GM12892 (cell line): ENCODE data around the gene SLC48A1.

Experiments used
- DNase-seq: peaks from one replicate; pipeline ENCODE4 v3.0.0; 2011; ENCODE audit not compliant: insufficient read length
- FAIRE-seq: peaks from 2 replicates; lab custom pipeline; 2011; peaks lifted over from hg19 to GRCh38; lab: Jason Lieb, UNC
- POLR2A ChIP-seq: IDR thresholded peaks from 2 replicates; pipeline ENCODE4 v1.6.1; 2011; ENCODE audit warnings: low read depth, low read length, control low read depth
- POLR2AphosphoS5 ChIP-seq: IDR thresholded peaks from 2 replicates; pipeline ENCODE4 v1.6.1; 2011; ENCODE audit warnings: low read depth, low read length, control low read depth
- TAF1 ChIP-seq: IDR thresholded peaks from 2 replicates; pipeline ENCODE4 v1.6.1; 2011; ENCODE audit warnings: low read depth, mild to moderate bottlenecking, control low read depth, low read length, borderline replicate concordance

SLC48A1 gene

DNA sequence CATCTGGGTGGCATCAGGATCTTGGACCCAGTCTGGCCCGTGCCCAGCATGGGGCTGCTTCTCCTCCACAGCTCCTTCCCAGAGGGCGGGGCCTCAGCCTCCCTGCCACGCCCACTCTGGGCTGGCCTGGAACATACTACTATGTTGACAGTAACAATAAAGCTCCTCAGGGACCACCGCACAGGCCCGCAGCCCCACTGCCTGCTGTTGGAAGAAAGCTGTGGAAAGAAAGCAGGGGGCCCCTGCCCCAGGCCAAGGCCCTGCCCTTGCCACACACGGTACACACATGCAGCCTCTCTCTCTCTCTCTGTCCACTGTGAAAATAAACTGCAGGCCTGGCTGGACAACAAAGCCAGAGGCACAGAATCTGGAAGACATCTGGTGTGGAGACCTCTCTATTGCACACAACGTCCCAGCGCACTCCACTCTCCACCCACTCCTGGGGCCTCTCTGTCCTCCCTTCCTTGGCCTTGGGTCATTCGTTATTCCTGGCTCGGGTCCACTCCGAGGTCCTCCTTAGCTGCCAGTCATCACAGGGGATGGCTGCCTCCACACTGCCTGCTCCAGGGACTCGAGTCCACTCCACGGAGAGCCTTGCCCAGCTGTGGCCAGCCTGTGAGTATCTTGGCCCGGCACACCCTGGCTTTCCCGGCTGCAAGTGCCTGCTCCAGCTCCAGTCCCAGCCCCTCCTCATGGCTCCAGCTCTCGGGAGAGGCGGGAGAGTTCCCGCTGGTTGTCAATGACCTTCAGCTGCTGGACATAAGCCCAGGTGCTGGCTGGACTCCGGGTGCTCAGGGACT is 36.0 kb upstream of the SLC48A1 start:
- FAIRE-seq (no peak), DNase-seq (no peak)
- TF ChIP-seq POLR2AphosphoS5, result no peak

DNA sequence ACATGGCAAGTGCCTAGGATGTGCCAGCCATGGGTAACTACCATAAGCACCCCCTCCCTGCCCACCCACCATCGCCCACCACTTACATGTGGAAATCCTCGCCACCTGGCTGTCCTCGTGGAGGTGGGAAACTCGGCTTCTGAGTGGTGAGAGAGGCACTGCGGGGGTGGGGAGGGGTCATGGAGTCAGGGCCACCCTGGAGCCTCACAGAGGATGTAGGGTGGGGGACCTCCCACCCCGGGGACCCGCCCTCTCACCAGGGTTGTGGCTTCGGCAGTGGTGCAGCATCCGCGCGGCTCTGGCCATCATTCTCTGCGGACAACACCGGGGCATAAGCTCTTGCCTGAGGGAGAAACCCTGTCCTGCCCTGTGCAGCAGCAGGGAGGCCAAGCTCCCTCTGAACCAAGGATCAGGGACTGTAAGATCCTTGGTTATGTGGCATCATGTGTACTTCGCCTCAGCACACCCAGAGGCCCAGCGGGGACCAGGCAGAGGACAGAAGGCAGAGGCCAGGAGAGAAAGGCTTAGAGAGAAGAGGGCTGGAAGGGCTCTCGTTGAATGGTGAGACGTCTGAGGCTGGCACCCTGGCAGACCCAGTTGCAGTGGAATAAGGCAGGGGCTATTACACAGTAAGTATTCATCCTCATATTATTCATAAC is 35.0 kb upstream of the SLC48A1 start:
- FAIRE-seq, result no peak
- no peak for DNase-seq
- TF ChIP-seq POLR2AphosphoS5, result no peak

- FAIRE-seq (no peak), DNase-seq (no peak)
- TF ChIP-seq POLR2AphosphoS5 (no peak), POLR2A (no peak), TAF1 (no peak)
Observed at GRCh38 chr12:47739297-47739696, 33.7 kb upstream of the SLC48A1 start.

GRCh38 chr12:47739979-47740378 is 33.1 kb upstream of the SLC48A1 start:
- TF ChIP-seq POLR2AphosphoS5 (no peak), POLR2A (no peak; the same call in 1 of the 2 replicates), TAF1 (no peak)
- DNase-seq (peak; percentile 70), FAIRE-seq (peak; percentile 21)

GRCh38 chr12:47740606-47741339 is 32.3 kb upstream of the SLC48A1 start:
- no peak for TF ChIP-seq POLR2A
- no peak for TF ChIP-seq TAF1
- no peak for TF ChIP-seq POLR2AphosphoS5
- no peak for DNase-seq
- FAIRE-seq, result no peak

DNA sequence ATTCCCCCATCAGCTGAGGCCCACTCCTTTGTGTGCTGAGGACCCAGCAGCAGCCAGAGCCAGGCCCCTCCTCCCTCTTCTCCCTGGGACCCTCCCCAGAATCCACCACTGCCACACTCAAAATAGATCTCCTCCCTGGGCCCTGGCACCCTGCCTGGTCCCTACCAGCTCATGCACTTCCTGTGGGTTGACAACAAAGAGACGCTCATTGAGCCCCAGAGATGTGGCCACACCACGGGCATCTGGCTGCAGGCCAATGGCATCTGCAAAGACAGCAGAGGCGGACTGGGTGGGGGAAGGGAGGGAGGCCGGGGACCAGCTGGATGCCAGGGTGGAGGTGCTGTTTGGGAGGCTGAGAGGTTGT is 31.7 kb upstream of the SLC48A1 start:
- DNase-seq (no peak), FAIRE-seq (no peak)
- no peak for TF ChIP-seq POLR2AphosphoS5

DNA sequence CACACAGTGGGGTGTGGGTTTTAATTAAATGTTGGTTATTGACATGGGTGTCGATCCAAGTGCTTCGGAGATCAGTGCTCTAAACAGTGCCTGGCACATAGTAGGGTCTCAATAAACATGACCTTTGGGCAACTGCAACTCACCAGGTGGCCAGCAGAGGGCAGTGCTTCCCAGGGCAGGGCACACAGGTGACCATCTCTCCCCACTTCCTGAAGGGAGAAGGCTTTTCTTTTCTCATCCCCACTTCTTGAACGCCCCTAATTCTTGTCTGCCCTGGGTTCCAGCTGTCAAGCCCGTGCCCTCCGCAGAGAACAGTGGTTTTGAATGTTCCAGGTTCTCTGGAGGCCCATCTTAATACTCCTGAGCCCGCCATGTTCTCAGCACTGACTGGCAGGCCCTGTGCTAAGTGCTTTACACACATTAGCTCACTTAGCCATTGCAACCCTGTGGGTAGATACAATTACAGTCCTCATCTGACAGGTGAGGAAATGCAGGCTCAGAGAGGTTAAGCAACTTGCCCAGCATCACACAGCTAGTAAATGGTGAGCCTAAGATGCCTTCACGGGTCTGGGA is 30.7 kb upstream of the SLC48A1 start:
- DNase-seq, result no peak
- FAIRE-seq, result peak; percentile 94
- TF ChIP-seq TAF1 (no peak), POLR2AphosphoS5 (no peak), POLR2A (no peak)

GRCh38 chr12:47743311-47743860 is 29.7 kb upstream of the SLC48A1 start:
- DNase-seq (no peak), FAIRE-seq (no peak)
- no peak for TF ChIP-seq POLR2A
- no peak for TF ChIP-seq POLR2AphosphoS5
- TF ChIP-seq TAF1, result no peak

GRCh38 chr12:47744005-47744651 is 28.9 kb upstream of the SLC48A1 start:
- FAIRE-seq, result no peak
- no peak for TF ChIP-seq POLR2A
- TF ChIP-seq POLR2AphosphoS5, result no peak
- TF ChIP-seq TAF1, result no peak

DNA sequence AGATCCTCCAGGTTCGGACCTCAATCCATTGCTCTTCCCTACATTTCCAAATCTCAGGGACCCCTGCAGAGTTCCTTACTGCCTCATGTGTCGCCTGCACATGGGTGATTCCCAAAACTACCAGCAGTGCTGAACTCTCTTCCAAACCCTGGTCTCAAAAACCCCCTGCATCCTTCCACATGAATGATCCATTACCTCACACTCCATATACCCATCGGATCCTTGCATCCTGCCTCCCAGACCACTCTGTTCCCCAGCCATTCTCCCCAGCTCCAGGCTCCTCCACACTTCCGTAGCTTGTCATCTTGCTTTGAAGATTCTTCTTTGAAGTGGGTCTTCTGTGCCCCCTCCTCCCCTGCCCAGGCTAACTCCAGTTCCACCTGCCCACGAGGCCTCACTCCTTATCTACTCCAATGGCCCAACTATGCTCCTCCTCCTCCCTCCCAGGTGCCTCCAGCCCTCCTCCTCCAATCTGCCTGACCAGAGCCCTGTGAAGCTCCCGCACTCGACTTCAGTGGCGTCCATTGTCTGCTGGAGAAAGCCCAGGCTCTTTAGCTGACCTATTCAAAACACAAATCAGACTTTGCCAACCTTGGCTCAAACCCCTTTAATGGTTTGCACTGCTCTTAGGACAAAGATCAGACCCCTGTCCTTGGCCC is 28.1 kb upstream of the SLC48A1 start:
- FAIRE-seq (no peak), DNase-seq (no peak)
- TF ChIP-seq TAF1, result no peak
- TF ChIP-seq POLR2AphosphoS5, result no peak
- TF ChIP-seq POLR2A, result no peak

More at GRCh38 chr12:47744005-47744651, 28.9 kb upstream of the SLC48A1 start:
- DNase-seq, result no peak

GRCh38 chr12:47745485-47746041 is 27.5 kb upstream of the SLC48A1 start:
- no peak for TF ChIP-seq POLR2AphosphoS5
- no peak for TF ChIP-seq POLR2A
- TF ChIP-seq TAF1, result no peak

More at GRCh38 chr12:47745485-47746041, 27.5 kb upstream of the SLC48A1 start:
- DNase-seq (no peak), FAIRE-seq (no peak)
